K562 (cell line): Measurements from ENCODE around the gene DAZAP1. TPM values are rescaled to one million over a fixed set of nuclear protein-coding genes. Genes with fewer than 3 reads are reported as not detected.

Experiments
- ARID1B ChIP-seq: fragments of 450-650 bp; IDR thresholded peaks from 2 replicates; pipeline ENCODE4 v1.6.1; 2016; ENCODE audit warnings: antibody characterized with exemption, mild to moderate bottlenecking, inconsistent platforms
- BCOR ChIP-seq: fragments of 450-650 bp; IDR thresholded peaks from 2 replicates; pipeline ENCODE4 v1.6.1; 2016
- CBX5 ChIP-seq: IDR thresholded peaks from 2 replicates; pipeline ENCODE4 v1.6.1; 2014; ENCODE audit warnings: low read depth, borderline replicate concordance
- ETV5 ChIP-seq: sonication (generic); formaldehyde crosslinking; IDR thresholded peaks from 2 replicates; pipeline ENCODE4 v1.4.0; 2020; ENCODE audit warnings: low read depth, mild to moderate bottlenecking, missing genetic modification reagents
- HDAC2 ChIP-seq: fragments of 450-650 bp; IDR thresholded peaks from 2 replicates; pipeline ENCODE4 v1.6.1; 2016; ENCODE audit warnings: mild to moderate bottlenecking
- KDM1A ChIP-seq, 2 experiments: fragments of 450-650 bp; IDR thresholded peaks; 2 replicates each; pipeline ENCODE4 v1.6.1; 2016; ENCODE audit warnings: mild to moderate bottlenecking in 2 of 2
- NFRKB ChIP-seq: fragments of 450-650 bp; IDR thresholded peaks from 2 replicates; pipeline ENCODE4 v1.6.1; 2016; ENCODE audit warnings: low read depth
- PHF20 ChIP-seq: fragments of 450-650 bp; IDR thresholded peaks from 2 replicates; pipeline ENCODE4 v1.6.1; 2018; ENCODE audit not compliant: partially characterized antibody
- PHF8 ChIP-seq: fragments of 200-600 bp; sonication (generic); IDR thresholded peaks from 2 replicates; pipeline ENCODE4 v1.6.1; 2012; ENCODE audit warnings: mixed run types, mild to moderate bottlenecking, inconsistent platforms, low read length, moderate library complexity, borderline replicate concordance
- PTBP1 ChIP-seq: fragments of 200-400 bp; formaldehyde crosslinking; IDR thresholded peaks from 2 replicates; pipeline ENCODE4 v1.6.1; 2017; ENCODE audit warnings: low read depth, low read length
- RAD51 ChIP-seq: fragments of 450-650 bp; IDR thresholded peaks from 2 replicates; pipeline ENCODE4 v1.7.1; 2016; ENCODE audit warnings: low read depth, mild to moderate bottlenecking, borderline replicate concordance
- SMARCA5 ChIP-seq: fragments of 450-650 bp; IDR thresholded peaks from 2 replicates; pipeline ENCODE4 v1.6.1; 2016
- STAT5B ChIP-seq: fragments of 250-450 bp; sonication (Bioruptor Pico); IDR thresholded peaks from 2 replicates; pipeline ENCODE4 v1.8.0; 2021; ENCODE audit warnings: mild to moderate bottlenecking, inconsistent platforms
- TCF7L2 ChIP-seq: fragments of 150-350 bp; IDR thresholded peaks from 2 replicates; pipeline ENCODE4 v1.6.1; 2016; ENCODE audit warnings: low read depth, mild to moderate bottlenecking, low read length, moderate library complexity
- TCFL5 ChIP-seq: fragments of 250-450 bp; sonication (Bioruptor Pico); conservative IDR thresholded peaks from 2 replicates; pipeline ENCODE4 v1.6.1; 2021; ENCODE audit warnings: mild to moderate bottlenecking, moderate library complexity, matching md5 sums
- ZNF41 ChIP-seq: fragments of 250-450 bp; sonication (Bioruptor Pico); conservative IDR thresholded peaks from 2 replicates; pipeline ENCODE4 v1.4.0; 2020; ENCODE audit warnings: mild to moderate bottlenecking
- ZNF830 ChIP-seq: fragments of 250-450 bp; sonication (Bioruptor Pico); IDR thresholded peaks from 2 replicates; pipeline ENCODE4 v1.5.0; 2021; ENCODE audit warnings: mild to moderate bottlenecking
- polyA plus RNA-seq, 8 experiments: library from polyadenylated mRNA; depleted of rRNA in 4 of 8; stranded (reverse) in 5 of 8; unstranded in 3 of 8; fragments of >200 nt; fragmentation: Nextera tagmentation in 2 of 8; fragmentation: Illumina TruSeq in 1 of 8; extraction: Ambion mirVana in 2 of 8; extraction: Trizol in 1 of 8; gene quantifications; 2 replicates each; pipeline versions ENCODE4 v1.2.1 to v1.2.3, GENCODE V29; 2011 to 2014; ENCODE audit warnings: inconsistent platforms in 1 of 8, missing spikeins in 1 of 8
- total RNA-seq, 7 experiments: library from RNA; depleted of rRNA in 6 of 7; stranded (reverse); fragments of >200 nt in 6 of 7; fragmentation: Illumina TruSeq in 2 of 7; extraction: Trizol in 2 of 7; gene quantifications; 2 replicates each; pipeline versions ENCODE4 v1.2.1 to v1.2.3, GENCODE V29; 2011 to 2021; ENCODE audit warnings: low replicate concordance in 1 of 7
- TF ChIP-seq, protein P1 (sequence below): fragments of 250-450 bp; sonication (Bioruptor Pico); IDR thresholded peaks from 2 replicates; pipeline ENCODE4 v1.8.0; 2021; ENCODE audit warnings: moderate library complexity, mild to moderate bottlenecking, inconsistent platforms
- TF ChIP-seq, protein P2 (sequence below): fragments of 450-650 bp; IDR thresholded peaks from 2 replicates; pipeline ENCODE4 v1.7.0; 2016; ENCODE audit warnings: borderline replicate concordance
- TF ChIP-seq, protein P3 (sequence below): fragments of 250-450 bp; sonication (Bioruptor Pico); IDR thresholded peaks from 2 replicates; pipeline ENCODE4 v1.4.0; 2020; ENCODE audit warnings: mild to moderate bottlenecking
- TF ChIP-seq, protein P4 (sequence below): fragments of 450-650 bp; IDR thresholded peaks from 2 replicates; pipeline ENCODE4 v1.6.1; 2017; ENCODE audit warnings: antibody characterized with exemption
- TF ChIP-seq, protein P5 (sequence below), 3 experiments: IDR thresholded peaks in 2 of 3; conservative IDR thresholded peaks in 1 of 3; 2 replicates each; pipeline ENCODE4 v1.5.1; 2011 to 2012; ENCODE audit warnings: low read length in 3 of 3, mild to moderate bottlenecking in 3 of 3, control low read depth in 2 of 3, improper control_type of control experiment in 1 of 3, inconsistent platforms in 1 of 3, low read depth in 1 of 3, mixed read lengths in 1 of 3, moderate library complexity in 1 of 3; ENCODE audit not compliant: insufficient read depth in 2 of 3

Gene DAZAP1
- total and polyA plus RNA-seq, 9 of the 15 experiments (the other 6 are each of a cell fraction or from before 2014, with no cell fraction given): 10.8 to 289 (median 142) TPM

DNA sequence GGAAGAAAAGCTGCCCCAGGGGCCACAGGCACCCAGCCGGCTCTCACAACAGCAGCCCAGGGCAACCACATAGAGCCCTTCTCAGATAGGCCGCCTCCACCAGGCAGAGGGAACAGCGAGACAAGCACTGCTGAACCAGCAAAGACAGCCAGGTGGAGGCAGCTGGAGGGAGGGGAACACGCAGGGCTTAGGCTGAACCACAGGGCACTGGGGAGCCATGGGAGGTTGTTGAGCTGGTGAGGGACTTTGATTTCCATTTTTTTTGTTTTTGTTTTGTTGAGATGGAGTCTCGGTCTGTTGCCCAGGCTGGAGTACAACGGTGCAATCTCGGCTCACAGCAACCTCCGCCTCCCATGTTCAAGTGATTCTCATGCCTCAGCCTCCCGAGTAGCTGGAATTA lies 9.5 kb upstream of the DAZAP1 start (continued):
- TF ChIP-seq, protein P1, sequence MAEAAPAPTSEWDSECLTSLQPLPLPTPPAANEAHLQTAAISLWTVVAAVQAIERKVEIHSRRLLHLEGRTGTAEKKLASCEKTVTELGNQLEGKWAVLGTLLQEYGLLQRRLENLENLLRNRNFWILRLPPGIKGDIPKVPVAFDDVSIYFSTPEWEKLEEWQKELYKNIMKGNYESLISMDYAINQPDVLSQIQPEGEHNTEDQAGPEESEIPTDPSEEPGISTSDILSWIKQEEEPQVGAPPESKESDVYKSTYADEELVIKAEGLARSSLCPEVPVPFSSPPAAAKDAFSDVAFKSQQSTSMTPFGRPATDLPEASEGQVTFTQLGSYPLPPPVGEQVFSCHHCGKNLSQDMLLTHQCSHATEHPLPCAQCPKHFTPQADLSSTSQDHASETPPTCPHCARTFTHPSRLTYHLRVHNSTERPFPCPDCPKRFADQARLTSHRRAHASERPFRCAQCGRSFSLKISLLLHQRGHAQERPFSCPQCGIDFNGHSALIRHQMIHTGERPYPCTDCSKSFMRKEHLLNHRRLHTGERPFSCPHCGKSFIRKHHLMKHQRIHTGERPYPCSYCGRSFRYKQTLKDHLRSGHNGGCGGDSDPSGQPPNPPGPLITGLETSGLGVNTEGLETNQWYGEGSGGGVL (CRISPR knock-in tag): no peak
- TF ChIP-seq, protein P2, sequence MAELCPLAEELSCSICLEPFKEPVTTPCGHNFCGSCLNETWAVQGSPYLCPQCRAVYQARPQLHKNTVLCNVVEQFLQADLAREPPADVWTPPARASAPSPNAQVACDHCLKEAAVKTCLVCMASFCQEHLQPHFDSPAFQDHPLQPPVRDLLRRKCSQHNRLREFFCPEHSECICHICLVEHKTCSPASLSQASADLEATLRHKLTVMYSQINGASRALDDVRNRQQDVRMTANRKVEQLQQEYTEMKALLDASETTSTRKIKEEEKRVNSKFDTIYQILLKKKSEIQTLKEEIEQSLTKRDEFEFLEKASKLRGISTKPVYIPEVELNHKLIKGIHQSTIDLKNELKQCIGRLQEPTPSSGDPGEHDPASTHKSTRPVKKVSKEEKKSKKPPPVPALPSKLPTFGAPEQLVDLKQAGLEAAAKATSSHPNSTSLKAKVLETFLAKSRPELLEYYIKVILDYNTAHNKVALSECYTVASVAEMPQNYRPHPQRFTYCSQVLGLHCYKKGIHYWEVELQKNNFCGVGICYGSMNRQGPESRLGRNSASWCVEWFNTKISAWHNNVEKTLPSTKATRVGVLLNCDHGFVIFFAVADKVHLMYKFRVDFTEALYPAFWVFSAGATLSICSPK: no peak
- TF ChIP-seq PHF20 (peak; percentile 68), SMARCA5 (peak; percentile 87), ETV5 (CRISPR knock-in tag) (no peak), HDAC2 (peak; percentile 73; the same call in 1 of the 2 replicates), STAT5B (CRISPR knock-in tag) (no peak), ZNF830 (CRISPR knock-in tag) (no peak), PTBP1 (0 out of 2 replicates have a peak, but pooled peaks have one; percentile 82), BCOR (peak; percentile 99), PHF8 (no peak), RAD51 (no peak), ARID1B (no peak), ZNF41 (CRISPR knock-in tag) (no peak), TCF7L2 (no peak), TCFL5 (CRISPR knock-in tag) (no peak), CBX5 (no peak), KDM1A (IDR thresholded peaks at IDR 0.05) (peak; percentile 82 to 92), NFRKB (no peak)
- TF ChIP-seq, protein P3, sequence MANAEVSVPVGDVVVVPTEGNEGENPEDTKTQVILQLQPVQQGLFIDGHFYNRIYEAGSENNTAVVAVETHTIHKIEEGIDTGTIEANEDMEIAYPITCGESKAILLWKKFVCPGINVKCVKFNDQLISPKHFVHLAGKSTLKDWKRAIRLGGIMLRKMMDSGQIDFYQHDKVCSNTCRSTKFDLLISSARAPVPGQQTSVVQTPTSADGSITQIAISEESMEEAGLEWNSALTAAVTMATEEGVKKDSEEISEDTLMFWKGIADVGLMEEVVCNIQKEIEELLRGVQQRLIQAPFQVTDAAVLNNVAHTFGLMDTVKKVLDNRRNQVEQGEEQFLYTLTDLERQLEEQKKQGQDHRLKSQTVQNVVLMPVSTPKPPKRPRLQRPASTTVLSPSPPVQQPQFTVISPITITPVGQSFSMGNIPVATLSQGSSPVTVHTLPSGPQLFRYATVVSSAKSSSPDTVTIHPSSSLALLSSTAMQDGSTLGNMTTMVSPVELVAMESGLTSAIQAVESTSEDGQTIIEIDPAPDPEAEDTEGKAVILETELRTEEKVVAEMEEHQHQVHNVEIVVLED: no peak
- TF ChIP-seq, protein P4, sequence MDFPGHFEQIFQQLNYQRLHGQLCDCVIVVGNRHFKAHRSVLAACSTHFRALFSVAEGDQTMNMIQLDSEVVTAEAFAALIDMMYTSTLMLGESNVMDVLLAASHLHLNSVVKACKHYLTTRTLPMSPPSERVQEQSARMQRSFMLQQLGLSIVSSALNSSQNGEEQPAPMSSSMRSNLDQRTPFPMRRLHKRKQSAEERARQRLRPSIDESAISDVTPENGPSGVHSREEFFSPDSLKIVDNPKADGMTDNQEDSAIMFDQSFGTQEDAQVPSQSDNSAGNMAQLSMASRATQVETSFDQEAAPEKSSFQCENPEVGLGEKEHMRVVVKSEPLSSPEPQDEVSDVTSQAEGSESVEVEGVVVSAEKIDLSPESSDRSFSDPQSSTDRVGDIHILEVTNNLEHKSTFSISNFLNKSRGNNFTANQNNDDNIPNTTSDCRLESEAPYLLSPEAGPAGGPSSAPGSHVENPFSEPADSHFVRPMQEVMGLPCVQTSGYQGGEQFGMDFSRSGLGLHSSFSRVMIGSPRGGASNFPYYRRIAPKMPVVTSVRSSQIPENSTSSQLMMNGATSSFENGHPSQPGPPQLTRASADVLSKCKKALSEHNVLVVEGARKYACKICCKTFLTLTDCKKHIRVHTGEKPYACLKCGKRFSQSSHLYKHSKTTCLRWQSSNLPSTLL: no peak
- TF ChIP-seq, protein P5, sequence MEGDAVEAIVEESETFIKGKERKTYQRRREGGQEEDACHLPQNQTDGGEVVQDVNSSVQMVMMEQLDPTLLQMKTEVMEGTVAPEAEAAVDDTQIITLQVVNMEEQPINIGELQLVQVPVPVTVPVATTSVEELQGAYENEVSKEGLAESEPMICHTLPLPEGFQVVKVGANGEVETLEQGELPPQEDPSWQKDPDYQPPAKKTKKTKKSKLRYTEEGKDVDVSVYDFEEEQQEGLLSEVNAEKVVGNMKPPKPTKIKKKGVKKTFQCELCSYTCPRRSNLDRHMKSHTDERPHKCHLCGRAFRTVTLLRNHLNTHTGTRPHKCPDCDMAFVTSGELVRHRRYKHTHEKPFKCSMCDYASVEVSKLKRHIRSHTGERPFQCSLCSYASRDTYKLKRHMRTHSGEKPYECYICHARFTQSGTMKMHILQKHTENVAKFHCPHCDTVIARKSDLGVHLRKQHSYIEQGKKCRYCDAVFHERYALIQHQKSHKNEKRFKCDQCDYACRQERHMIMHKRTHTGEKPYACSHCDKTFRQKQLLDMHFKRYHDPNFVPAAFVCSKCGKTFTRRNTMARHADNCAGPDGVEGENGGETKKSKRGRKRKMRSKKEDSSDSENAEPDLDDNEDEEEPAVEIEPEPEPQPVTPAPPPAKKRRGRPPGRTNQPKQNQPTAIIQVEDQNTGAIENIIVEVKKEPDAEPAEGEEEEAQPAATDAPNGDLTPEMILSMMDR (IDR thresholded peaks at IDR 0.05 in 2 of 3, conservative IDR thresholded peaks at IDR 0.05 in 1 of 3; ENCODE audit: insufficient read depth in 2 of 3, low read depth in 1 of 3, low read length in 3 of 3): no peak
